Nephron (organoid): ENCODE data around the gene ARHGAP26.

Experiments used
- H3K27ac Mint-ChIP-seq, 3 experiments: 2 replicates each; pipeline ENCODE4 v1.8.0; 2020; ENCODE audit warnings: mixed read lengths in 3 of 3, mild to moderate bottlenecking in 2 of 3, moderate library complexity in 1 of 3
- H3K27me3 Mint-ChIP-seq: 2 replicates; pipeline ENCODE4 v1.8.0; 2021; ENCODE audit warnings: low read depth, mild to moderate bottlenecking, moderate library complexity, mixed read lengths
- H3K36me3 Mint-ChIP-seq: 2 replicates; pipeline ENCODE4 v1.8.0; 2020; ENCODE audit warnings: low read depth, mixed read lengths
- H3K4me1 Mint-ChIP-seq: 2 replicates; pipeline ENCODE4 v1.8.0; 2020; ENCODE audit warnings: mixed read lengths
- H3K4me3 Mint-ChIP-seq, 3 experiments: 2 replicates each; pipeline ENCODE4 v1.8.0; 2020; ENCODE audit warnings: mild to moderate bottlenecking in 3 of 3, mixed read lengths in 3 of 3, moderate library complexity in 2 of 3
- H3K9me3 Mint-ChIP-seq: 2 replicates; pipeline ENCODE4 v1.8.0; 2020; ENCODE audit warnings: mixed read lengths
- TF ChIP-seq, protein P1 (sequence below), 3 experiments: fragments of 200-600 bp; sonication (generic); IDR thresholded peaks; one replicate each; pipeline ENCODE4 v1.5.0; 2021; ENCODE audit warnings: antibody characterized with exemption in 3 of 3; ENCODE audit not compliant: unreplicated experiment in 3 of 3

ARHGAP26 gene

DNA sequence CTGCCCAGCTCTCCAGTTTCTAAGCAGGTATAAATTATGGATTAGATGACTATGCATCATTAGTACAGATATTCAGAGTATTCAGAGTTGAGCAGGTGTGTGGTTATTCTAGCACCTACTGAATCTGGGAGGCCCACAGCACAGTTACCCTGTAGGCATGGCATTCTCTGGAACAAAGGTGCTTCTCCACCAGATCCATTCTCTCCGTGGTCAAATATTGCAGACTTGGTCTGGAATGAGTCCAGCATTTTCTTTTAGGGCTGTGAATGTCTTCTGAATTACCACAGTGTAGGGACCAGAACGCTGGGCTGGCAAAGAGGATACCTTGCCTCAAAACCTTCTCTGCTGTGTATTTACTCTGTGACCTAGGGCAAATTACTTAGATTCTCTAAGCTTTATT is 116.8 kb downstream of the ARHGAP26 start:
- Mint-ChIP-seq H3K27me3 (peaks cover 4% of the 10 kb centered on the region), H3K4me3 (no peak overlapping the region), H3K36me3 (no peaks in the 10 kb centered on the region), H3K9me3 (no peaks in the 10 kb centered on the region), H3K27ac (no peak overlapping the region), H3K4me1 (peaks cover 22% of the 10 kb centered on the region)
- TF ChIP-seq, protein P1, sequence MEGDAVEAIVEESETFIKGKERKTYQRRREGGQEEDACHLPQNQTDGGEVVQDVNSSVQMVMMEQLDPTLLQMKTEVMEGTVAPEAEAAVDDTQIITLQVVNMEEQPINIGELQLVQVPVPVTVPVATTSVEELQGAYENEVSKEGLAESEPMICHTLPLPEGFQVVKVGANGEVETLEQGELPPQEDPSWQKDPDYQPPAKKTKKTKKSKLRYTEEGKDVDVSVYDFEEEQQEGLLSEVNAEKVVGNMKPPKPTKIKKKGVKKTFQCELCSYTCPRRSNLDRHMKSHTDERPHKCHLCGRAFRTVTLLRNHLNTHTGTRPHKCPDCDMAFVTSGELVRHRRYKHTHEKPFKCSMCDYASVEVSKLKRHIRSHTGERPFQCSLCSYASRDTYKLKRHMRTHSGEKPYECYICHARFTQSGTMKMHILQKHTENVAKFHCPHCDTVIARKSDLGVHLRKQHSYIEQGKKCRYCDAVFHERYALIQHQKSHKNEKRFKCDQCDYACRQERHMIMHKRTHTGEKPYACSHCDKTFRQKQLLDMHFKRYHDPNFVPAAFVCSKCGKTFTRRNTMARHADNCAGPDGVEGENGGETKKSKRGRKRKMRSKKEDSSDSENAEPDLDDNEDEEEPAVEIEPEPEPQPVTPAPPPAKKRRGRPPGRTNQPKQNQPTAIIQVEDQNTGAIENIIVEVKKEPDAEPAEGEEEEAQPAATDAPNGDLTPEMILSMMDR (IDR thresholded peaks at IDR 0.05; ENCODE audit: unreplicated experiment in 3 of 3), result no peak

DNA sequence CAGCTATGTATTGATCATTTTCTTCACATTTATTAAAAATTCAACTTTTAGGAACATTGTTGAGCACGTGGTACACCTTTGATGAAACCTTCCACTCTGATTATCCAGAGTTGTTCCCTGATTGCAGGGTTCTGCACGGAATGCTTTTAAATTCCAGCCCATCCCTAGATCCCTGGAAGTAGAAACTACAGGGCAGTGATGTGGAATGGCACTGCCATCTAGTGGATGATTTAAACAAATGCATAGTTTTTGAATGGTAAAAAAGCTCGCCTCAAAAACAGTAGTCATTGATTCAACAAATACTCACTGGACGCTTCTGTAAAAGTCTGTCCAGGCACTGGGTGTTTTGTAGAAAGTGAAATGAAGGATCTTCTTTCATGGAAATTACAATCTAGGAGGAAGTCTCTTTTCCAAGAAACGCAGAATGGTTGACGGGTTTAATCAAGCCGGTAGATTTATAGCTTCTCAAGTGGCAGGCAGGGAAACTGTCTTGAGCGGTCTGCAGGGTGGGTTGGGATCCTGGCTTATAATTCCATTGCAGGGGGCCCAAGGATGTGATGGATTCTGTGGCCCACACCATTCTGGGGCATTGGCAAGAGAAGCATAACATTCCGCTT is 118.4 kb downstream of the ARHGAP26 start:
- peaks cover 22% of the 10 kb centered on the region for H3K4me1 Mint-ChIP-seq
- no peaks in the 10 kb centered on the region for H3K9me3 Mint-ChIP-seq
- H3K36me3 Mint-ChIP-seq, result no peaks in the 10 kb centered on the region
- no peak overlapping the region for H3K4me3 Mint-ChIP-seq
- TF ChIP-seq, protein P1 (IDR thresholded peaks at IDR 0.05; ENCODE audit: unreplicated experiment in 3 of 3), result peak; percentile 74 to 90 (median 80)
- H3K27ac Mint-ChIP-seq, result peak overlapping the region; percentile 21 to 76 (median 43)
- peaks cover 4% of the 10 kb centered on the region for H3K27me3 Mint-ChIP-seq

DNA sequence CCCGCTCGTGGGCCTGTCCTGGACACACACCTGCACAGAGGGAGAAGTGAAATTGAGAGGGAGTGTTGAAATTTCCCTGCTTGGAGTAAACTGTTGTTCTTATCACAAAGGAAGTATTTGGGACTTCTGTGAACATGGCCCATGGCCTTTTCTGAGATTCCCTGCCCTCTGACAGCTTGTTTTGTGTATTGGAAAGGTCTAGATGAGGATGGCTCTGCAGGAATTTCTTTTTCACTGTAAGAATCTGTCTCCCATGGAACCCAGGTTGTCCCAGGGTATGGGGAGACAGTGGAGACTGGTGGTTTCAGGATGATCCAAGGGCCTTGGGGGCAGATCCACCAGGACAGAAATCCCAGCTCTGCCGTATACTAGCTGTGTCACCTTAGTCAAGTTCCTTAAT is 121.8 kb downstream of the ARHGAP26 start:
- TF ChIP-seq, protein P1 (IDR thresholded peaks at IDR 0.05; ENCODE audit: unreplicated experiment in 3 of 3), result no peak
- Mint-ChIP-seq H3K4me1 (peaks cover 22% of the 10 kb centered on the region), H3K4me3 (no peak overlapping the region), H3K27ac (no peak overlapping the region), H3K27me3 (peaks cover 4% of the 10 kb centered on the region), H3K36me3 (no peaks in the 10 kb centered on the region), H3K9me3 (no peaks in the 10 kb centered on the region)

DNA sequence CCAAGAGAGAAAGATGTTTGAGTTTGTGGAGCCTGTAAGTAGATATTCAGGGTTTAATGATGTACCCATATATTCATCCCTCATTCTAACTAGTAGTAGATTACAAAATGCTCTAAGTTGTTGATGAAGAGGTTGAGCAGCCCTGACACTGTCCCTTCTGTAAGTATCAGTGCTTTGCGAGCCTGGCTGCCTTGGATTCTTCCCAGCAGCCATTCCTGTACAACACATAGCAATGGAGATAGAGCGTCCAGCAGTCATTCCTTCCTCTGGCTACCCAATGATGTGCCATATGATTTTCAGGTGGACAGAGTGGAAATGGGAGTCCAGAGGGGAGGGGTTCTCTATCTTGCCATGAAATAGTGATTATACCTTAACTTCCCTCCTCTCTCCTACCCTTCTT is 124.1 kb downstream of the ARHGAP26 start:
- no peaks in the 10 kb centered on the region for H3K36me3 Mint-ChIP-seq
- no peaks in the 10 kb centered on the region for H3K9me3 Mint-ChIP-seq
- no peak overlapping the region for H3K27ac Mint-ChIP-seq
- H3K4me1 Mint-ChIP-seq, result peaks cover 16% of the 10 kb centered on the region
- H3K4me3 Mint-ChIP-seq, result no peak overlapping the region
- no peaks in the 10 kb centered on the region for H3K27me3 Mint-ChIP-seq
- TF ChIP-seq, protein P1 (IDR thresholded peaks at IDR 0.05; ENCODE audit: unreplicated experiment in 3 of 3), result no peak

DNA sequence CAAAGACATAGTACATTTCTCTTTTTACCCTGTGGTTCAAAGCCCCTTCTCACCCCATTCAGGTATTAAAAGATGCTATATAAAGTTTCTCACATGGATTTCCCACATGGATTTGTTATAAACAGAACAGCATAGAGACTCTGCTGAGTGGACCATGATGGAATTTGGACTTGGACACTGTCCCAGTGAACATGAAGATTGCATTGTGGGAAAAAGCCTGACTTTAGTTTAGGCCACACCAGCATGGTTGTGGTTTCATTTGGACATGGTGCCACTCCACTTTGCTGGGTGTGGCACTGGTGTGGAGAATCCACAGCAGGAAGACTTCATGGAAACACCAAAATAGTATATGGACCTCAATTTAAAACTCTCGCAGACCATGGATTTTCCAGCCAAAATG is 124.6 kb downstream of the ARHGAP26 start:
- H3K27me3 Mint-ChIP-seq, result no peaks in the 10 kb centered on the region
- no peak overlapping the region for H3K27ac Mint-ChIP-seq
- TF ChIP-seq, protein P1 (IDR thresholded peaks at IDR 0.05; ENCODE audit: unreplicated experiment in 3 of 3), result no peak
- no peak overlapping the region for H3K4me3 Mint-ChIP-seq
- H3K9me3 Mint-ChIP-seq, result no peaks in the 10 kb centered on the region
- H3K36me3 Mint-ChIP-seq, result no peaks in the 10 kb centered on the region
- peaks cover 20% of the 10 kb centered on the region for H3K4me1 Mint-ChIP-seq

DNA sequence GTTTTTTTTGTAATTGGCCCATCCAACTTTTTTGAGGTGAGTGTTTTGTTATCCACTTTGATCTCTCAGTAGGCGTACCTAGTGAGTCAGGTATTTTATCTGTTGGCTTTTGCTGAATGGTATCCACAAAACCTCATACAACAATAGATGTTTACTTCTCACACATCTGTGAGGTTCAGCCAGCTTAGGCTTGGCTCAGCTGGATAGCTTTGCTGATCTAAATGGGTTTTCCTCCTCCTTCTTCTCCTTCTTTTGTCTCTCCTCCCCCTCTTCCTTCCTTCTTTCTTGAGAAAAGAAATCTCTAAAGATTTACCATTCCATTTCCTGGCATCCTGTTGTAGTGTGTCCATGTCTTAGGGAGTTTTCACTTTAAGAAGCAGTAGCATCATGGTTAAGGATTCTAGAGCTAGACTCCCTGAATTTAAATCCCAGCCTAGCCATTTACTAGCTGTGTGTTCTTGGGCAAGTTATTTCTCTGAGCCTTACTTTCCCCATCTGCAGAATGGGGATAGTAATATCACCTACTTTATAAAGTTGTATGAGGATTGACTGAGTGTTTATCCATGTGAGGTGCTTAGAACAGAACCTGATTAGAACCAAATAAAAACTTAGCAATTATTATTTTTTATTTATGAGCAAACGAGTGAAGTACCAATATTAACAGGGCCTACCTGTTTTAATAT is 126.3 kb downstream of the ARHGAP26 start:
- H3K27ac Mint-ChIP-seq, result no peak overlapping the region
- H3K4me1 Mint-ChIP-seq, result peaks cover 21% of the 10 kb centered on the region
- H3K4me3 Mint-ChIP-seq, result no peak overlapping the region
- H3K27me3 Mint-ChIP-seq, result no peaks in the 10 kb centered on the region
- H3K9me3 Mint-ChIP-seq, result no peaks in the 10 kb centered on the region
- H3K36me3 Mint-ChIP-seq, result no peaks in the 10 kb centered on the region
- TF ChIP-seq, protein P1 (IDR thresholded peaks at IDR 0.05; ENCODE audit: unreplicated experiment in 3 of 3), result no peak
